Right lobe of liver (tissue), 6 donors: ENCODE data around the gene MBNL2. TPM values are rescaled to one million over a fixed set of nuclear protein-coding genes. Genes with fewer than 3 reads are reported as not detected.
A peak's percentile ranks its signal among the peaks of the same experiment; 100 is the strongest.

Experiments used
- ATAC-seq, 4 donors: fragments of 200-7000 bp; cut with Tn5 transposase; one replicate each; pipeline ENCODE4 v1.9.1; 2020; ENCODE audit warnings: mild to moderate bottlenecking in 4 of 4, moderate library complexity in 4 of 4
- DNase-seq, 3 donors: peaks; one replicate each; pipeline ENCODE4 v3.0.0-alpha.2; 2020
- H3K27ac ChIP-seq, 3 donors: fragments of 200-600 bp; one replicate each; pipeline ENCODE4 v1.8.0; 2022
- H3K27me3 ChIP-seq, 2 donors: fragments of 200-600 bp; one replicate each; pipeline ENCODE4 v1.8.0; 2022
- H3K36me3 ChIP-seq, 4 donors: fragments of 200-600 bp; sonication (generic) in 1 of 4; one replicate each; pipeline versions ENCODE4 v1.5.1 to v1.8.0; 2017 to 2022; ENCODE audit warnings: control low read depth in 1 of 4
- H3K4me1 ChIP-seq, 4 donors: fragments of 200-600 bp; sonication (generic) in 1 of 4; one replicate each; pipeline versions ENCODE4 v1.5.1 to v1.8.0; 2017 to 2022; ENCODE audit warnings: control low read depth in 1 of 4
- H3K4me3 ChIP-seq, 3 donors: fragments of 200-600 bp; one replicate each; pipeline ENCODE4 v1.8.0; 2022
- H3K9me3 ChIP-seq, 4 donors: fragments of 200-600 bp; sonication (generic) in 1 of 4; one replicate each; pipeline versions ENCODE4 v1.5.1 to v1.8.0; 2017 to 2022; ENCODE audit warnings: control low read depth in 1 of 4
- CTCF ChIP-seq, 4 donors: fragments of 200-600 bp in 3 of 4; fragments of 450-650 bp in 1 of 4; IDR thresholded peaks; one replicate each; pipeline versions ENCODE4 v1.5.1 to v1.8.0; 2016 to 2022; ENCODE audit warnings: antibody characterized with exemption in 4 of 4, mild to moderate bottlenecking in 2 of 4
- POLR2A ChIP-seq: fragments of 450-650 bp; IDR thresholded peaks from one replicate; pipeline ENCODE4 v1.6.1; 2017; ENCODE audit warnings: antibody characterized with exemption, mild to moderate bottlenecking
- WGBS: methylation state at CpG from one replicate; pipeline ENCODE4 v1.1.6; 2018; ENCODE audit warnings: low coverage, low lambda C conversion rate; ENCODE audit not compliant: insufficient coverage; ENCODE audit errors: missing lambda C conversion rate; 5-methylcytosine and 5-hydroxymethylcytosine counted together
- intact Hi-C, 2 donors: fragments of 100-400 bp; cut with DNase I; formaldehyde crosslinking; loops; one replicate each; pipeline versions ENCODE4 v1.11.2 to v1.14.1; 2022
- total RNA-seq, 6 experiments: library from RNA; depleted of rRNA in 2 of 6; stranded (reverse); fragments of >200 nt in 2 of 6; fragmentation: NEBNext Ultra II Directional in 3 of 6; extraction: Animal tissue kit (Norgen Biotek cat#: 25700) in 3 of 6; gene quantifications; one replicate each; pipeline versions ENCODE4 v1.1.0 to v1.2.4, GENCODE V29; 2016 to 2023
- donor health status: DM: no; HTN: yes; CAD: no.
- donor health status: DM: no; HTN: no; CAD: no.
- donor health status: DM: no; HTN: no; CAD: no.
- donor health status: DM: no; HTN: yes; CAD: no.
- donor health status: DM: no; HTN: yes; CAD: no.

The MBNL2 gene
- total RNA-seq, 6 experiments from 2014 or later, result 30.3 to 135 (median 81.5) TPM

GRCh38 chr13:97337985-97338499 is 115.9 kb downstream of the MBNL2 start:
- TF ChIP-seq CTCF (IDR thresholded peaks at IDR 0.05), result no peak
- TF ChIP-seq POLR2A, result no peak
- Histone ChIP-seq H3K27ac (no peak overlapping the region), H3K9me3 (no peaks in the 10 kb centered on the region), H3K36me3 (peaks cover 0 to 20% (median 7%) of the 10 kb centered on the region in 4 donors), H3K4me3 (no peak overlapping the region), H3K4me1 (peaks cover 0 to 29% (median 0%) of the 10 kb centered on the region in 4 donors), H3K27me3 (no peaks in the 10 kb centered on the region)
- intact Hi-C loops, result no loop called here
- WGBS, result 27% methylated on average over 4 of the region's 4 CpGs
- peak; percentile 20 to 62 (median 44) for ATAC-seq
- DNase-seq, result no peak

- intact Hi-C loops, result no loop called here
- WGBS, result 86% methylated on average over 14 of the region's 16 CpGs
- peaks cover 0 to 20% (median 10%) of the 10 kb centered on the region in 4 donors for H3K36me3 ChIP-seq
- H3K4me3 ChIP-seq, result no peak overlapping the region
- no peak for TF ChIP-seq CTCF (IDR thresholded peaks at IDR 0.05)
- TF ChIP-seq POLR2A, result no peak
- H3K9me3 ChIP-seq, result no peaks in the 10 kb centered on the region
- no peak for ATAC-seq
- H3K27ac ChIP-seq, result no peak overlapping the region
- H3K4me1 ChIP-seq, result peaks cover 0 to 30% (median 0%) of the 10 kb centered on the region in 4 donors
- DNase-seq, result no peak
- no peaks in the 10 kb centered on the region for H3K27me3 ChIP-seq
Measured at GRCh38 chr13:97338571-97338970, 116.4 kb downstream of the MBNL2 start.

GRCh38 chr13:97339019-97339987 is 117.2 kb downstream of the MBNL2 start:
- Histone ChIP-seq H3K27me3 (no peaks in the 10 kb centered on the region), H3K4me1 (peaks cover 0 to 37% (median 0%) of the 10 kb centered on the region in 4 donors), H3K27ac (no peak overlapping the region), H3K4me3 (no peak overlapping the region), H3K9me3 (no peaks in the 10 kb centered on the region), H3K36me3 (peaks cover 0 to 20% (median 10%) of the 10 kb centered on the region in 4 donors)
- TF ChIP-seq POLR2A (no peak), CTCF (IDR thresholded peaks at IDR 0.05) (no peak)
- intact Hi-C loops, result no loop called here
- peak in 2 of 4 donors; percentile 23 to 24 for ATAC-seq
- WGBS, result 46% methylated on average over 6 of the region's 21 CpGs
- DNase-seq, result no peak

GRCh38 chr13:97339988-97340749 is 118.0 kb downstream of the MBNL2 start:
- no peak overlapping the region for H3K27ac ChIP-seq
- DNase-seq (no peak), ATAC-seq (no peak)
- H3K4me3 ChIP-seq, result no peak overlapping the region
- H3K4me1 ChIP-seq, result peaks cover 0 to 40% (median 0%) of the 10 kb centered on the region in 4 donors
- intact Hi-C loops, result loop anchor here in 1 of 2 donors (10.0 kb wide), 1 partner anchor 225 kb away; no protein-coding TSS in a partner anchor
- TF ChIP-seq POLR2A, result no peak
- no peak for TF ChIP-seq CTCF (IDR thresholded peaks at IDR 0.05)
- H3K27me3 ChIP-seq, result no peaks in the 10 kb centered on the region
- H3K9me3 ChIP-seq, result no peaks in the 10 kb centered on the region
- peaks cover 0 to 17% (median 8%) of the 10 kb centered on the region in 4 donors for H3K36me3 ChIP-seq
- 74% methylated on average over 7 of the region's 7 CpGs for WGBS
